Smooth muscle cell (in vitro differentiated cells): ENCODE results near the gene CACNG8. TPM values are rescaled to one million over a fixed set of nuclear protein-coding genes. Genes with fewer than 3 reads are reported as not detected.

Experiments
- DNase-seq: peaks from one replicate; lab custom pipeline; 2025; ENCODE audit not compliant: unreplicated experiment; lab: John Stamatoyannopoulos, UW
- H2AFZ ChIP-seq: fragments of 200-600 bp; sonication (generic); 2 replicates; pipeline ENCODE4 v1.6.0; 2016; ENCODE audit warnings: antibody characterized with exemption, low read depth, mild to moderate bottlenecking
- H3F3A ChIP-seq: fragments of 200-600 bp; sonication (generic); 2 replicates; pipeline ENCODE4 v1.6.0; 2017; ENCODE audit warnings: antibody characterized with exemption, low read depth
- H3K27ac ChIP-seq: fragments of 200-600 bp; sonication (generic); 2 replicates; pipeline ENCODE4 v1.5.1; 2016; ENCODE audit warnings: low read depth, mild to moderate bottlenecking
- H3K27me3 ChIP-seq: fragments of 200-600 bp; sonication (generic); 2 replicates; pipeline ENCODE4 v1.6.1; 2016; ENCODE audit warnings: low read depth, mild to moderate bottlenecking
- H3K36me3 ChIP-seq: fragments of 200-600 bp; sonication (generic); 2 replicates; pipeline ENCODE4 v1.5.1; 2016; ENCODE audit warnings: low read depth
- H3K4me1 ChIP-seq: fragments of 200-600 bp; sonication (generic); 2 replicates; pipeline ENCODE4 v1.5.1; 2016; ENCODE audit warnings: low read depth
- H3K4me2 ChIP-seq: fragments of 200-600 bp; sonication (generic); 2 replicates; pipeline ENCODE4 v1.6.0; 2016; ENCODE audit warnings: mild to moderate bottlenecking
- H3K4me3 ChIP-seq: fragments of 200-600 bp; sonication (generic); 2 replicates; pipeline ENCODE4 v1.5.1; 2016; ENCODE audit warnings: mild to moderate bottlenecking
- H3K79me2 ChIP-seq: fragments of 200-600 bp; sonication (generic); 2 replicates; pipeline ENCODE4 v1.6.0; 2016; ENCODE audit warnings: low read depth, mild to moderate bottlenecking
- H3K9ac ChIP-seq: fragments of 200-600 bp; sonication (generic); 2 replicates; pipeline ENCODE4 v1.6.0; 2016; ENCODE audit warnings: low read depth
- H3K9me3 ChIP-seq: fragments of 200-600 bp; sonication (generic); replicated peaks from 2 replicates; pipeline ENCODE4 v1.5.1; 2016; ENCODE audit warnings: low read depth
- H4K20me1 ChIP-seq: fragments of 200-600 bp; sonication (generic); 2 replicates; pipeline ENCODE4 v1.6.0; 2016; ENCODE audit warnings: low read depth
- CTCF ChIP-seq: fragments of 200-600 bp; sonication (generic); IDR thresholded peaks from 2 replicates; pipeline ENCODE4 v1.5.1; 2017; ENCODE audit warnings: borderline replicate concordance, mild to moderate bottlenecking, antibody characterized with exemption; ENCODE audit not compliant: insufficient read depth, poor library complexity, severe bottlenecking
- WGBS: methylation state at CpG from one replicate; pipeline ENCODE4 v1.1.7; 2016; ENCODE audit warnings: low lambda C conversion rate; 5-methylcytosine and 5-hydroxymethylcytosine counted together
- polyA plus RNA-seq: library from polyadenylated mRNA; unstranded; fragments of >200 nt; fragmentation: Nextera tagmentation; extraction: Ambion mirVana; gene quantifications from 2 replicates; pipeline ENCODE4 v1.2.1, GENCODE V29; 2016
- total RNA-seq: library from RNA; depleted of rRNA; stranded (reverse); fragments of >200 nt; gene quantifications from 2 replicates; pipeline ENCODE4 v1.2.3, GENCODE V29; 2014

The CACNG8 gene
- total and polyA plus RNA-seq, 2 experiments from 2014 or later: 0.03 to 0.31 TPM

- Histone ChIP-seq H3K36me3 (no peaks in the 10 kb centered on the region), H3K27me3 (peaks cover 10% of the 10 kb centered on the region), H3K4me1 (peaks cover 3% of the 10 kb centered on the region), H3K27ac (no peak within 1 kb of the TSS), H3F3A (no peaks in the 10 kb centered on the region), H3K79me2 (no peaks in the 10 kb centered on the region), H3K9me3 (no peaks in the 10 kb centered on the region), H3K9ac (no peak within 1 kb of the TSS), H3K4me3 (peak within 1 kb of the TSS; percentile 50), H3K4me2 (peak within 1 kb of the TSS; percentile 86), H2AFZ (no peak within 1 kb of the TSS), H4K20me1 (no peaks in the 10 kb centered on the region)
- no peak for DNase-seq
- 22% methylated on average over 29 of the region's 66 CpGs for WGBS
- no peak for TF ChIP-seq CTCF
Measured at GRCh38 chr19:53991224-53992113, 28.7 kb downstream of the CACNG8 start, which contains the start of gene CACNG6. TSS of gene CACNG6 (plus strand) at chr19:53991637. CDS start at chr19:53992878, 1,241 bp downstream.

- Histone ChIP-seq H3K9ac (no peak overlapping the region), H3K4me2 (no peak overlapping the region), H3K36me3 (no peaks in the 10 kb centered on the region), H3K27me3 (peaks cover 13% of the 10 kb centered on the region), H3K4me3 (no peak overlapping the region), H2AFZ (no peak overlapping the region), H3F3A (no peaks in the 10 kb centered on the region), H3K79me2 (no peaks in the 10 kb centered on the region), H3K9me3 (no peaks in the 10 kb centered on the region), H4K20me1 (no peaks in the 10 kb centered on the region), H3K4me1 (peaks cover 3% of the 10 kb centered on the region), H3K27ac (no peak overlapping the region)
- WGBS: 94% methylated on average over 9 of the region's 9 CpGs
- TF ChIP-seq CTCF: no peak
- no peak for DNase-seq
Measured at GRCh38 chr19:53992211-53992610, 29.5 kb downstream of the CACNG8 start.

GRCh38 chr19:53992815-53993214 is 30.1 kb downstream of the CACNG8 start:
- Histone ChIP-seq H3K27ac (no peak overlapping the region), H3K27me3 (peaks cover 19% of the 10 kb centered on the region), H3K9ac (no peak overlapping the region), H3K4me3 (no peak overlapping the region), H3K9me3 (no peaks in the 10 kb centered on the region), H3K79me2 (no peaks in the 10 kb centered on the region), H4K20me1 (no peaks in the 10 kb centered on the region), H3K36me3 (no peaks in the 10 kb centered on the region), H3F3A (no peaks in the 10 kb centered on the region), H3K4me2 (no peak overlapping the region), H2AFZ (no peak overlapping the region), H3K4me1 (peaks cover 3% of the 10 kb centered on the region)
- WGBS: 91% methylated on average over 20 of the region's 43 CpGs
- no peak for DNase-seq
- no peak for TF ChIP-seq CTCF

- Histone ChIP-seq H3K4me1 (peaks cover 3% of the 10 kb centered on the region), H2AFZ (no peak overlapping the region), H3K9ac (no peak overlapping the region), H3K36me3 (no peaks in the 10 kb centered on the region), H3F3A (no peaks in the 10 kb centered on the region), H3K9me3 (no peaks in the 10 kb centered on the region), H3K79me2 (no peaks in the 10 kb centered on the region), H3K27me3 (peaks cover 25% of the 10 kb centered on the region), H3K4me3 (no peak overlapping the region), H4K20me1 (no peaks in the 10 kb centered on the region), H3K27ac (no peak overlapping the region), H3K4me2 (no peak overlapping the region)
- no peak for DNase-seq
- no peak for TF ChIP-seq CTCF
- 70% methylated on average over 3 of the region's 3 CpGs for WGBS
Measured at GRCh38 chr19:53993448-53993847, 30.7 kb downstream of the CACNG8 start.
